HG03520 (cell line): ENCODE measurements around the gene C1orf210.

Experiments used
- ATAC-seq: cut with Tn5 transposase; IDR thresholded peaks from one replicate; pipeline ENCODE4 v1.9.1; 2021; ENCODE audit warnings: mild to moderate bottlenecking, moderate library complexity; ENCODE audit not compliant: unreplicated experiment

The C1orf210 gene

GRCh38 chr1:43296207-43296606, 10.8 kb upstream of the C1orf210 start:
- no peak for ATAC-seq

- ATAC-seq: no peak
Observed at GRCh38 chr1:43294761-43295160, 9.4 kb upstream of the C1orf210 start.

GRCh38 chr1:43293896-43294760, 8.7 kb upstream of the C1orf210 start:
- no peak for ATAC-seq

DNA sequence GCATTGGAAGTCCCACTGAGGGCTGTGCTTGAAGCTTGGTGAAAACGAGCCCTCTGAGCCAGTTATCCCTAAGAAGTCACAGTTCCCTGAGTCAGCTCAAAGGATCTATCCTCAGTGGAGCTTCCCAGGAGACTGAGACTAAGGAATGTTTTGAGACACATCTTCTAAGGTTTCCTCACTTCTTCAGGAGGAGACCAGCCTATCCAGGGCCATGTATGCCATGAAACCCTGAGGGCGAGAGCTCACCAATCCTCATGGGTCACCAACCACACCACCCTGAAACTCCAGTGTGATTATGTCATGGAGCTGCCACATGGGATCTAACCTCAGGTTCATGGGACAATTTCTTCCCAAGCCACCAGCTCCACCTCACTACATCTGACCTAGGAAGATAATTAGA, 7.8 kb upstream of the C1orf210 start:
- no peak for ATAC-seq

GRCh38 chr1:43292679-43293078, 7.3 kb upstream of the C1orf210 start:
- no peak for ATAC-seq

GRCh38 chr1:43292216-43292615, 6.8 kb upstream of the C1orf210 start:
- ATAC-seq: no peak

DNA sequence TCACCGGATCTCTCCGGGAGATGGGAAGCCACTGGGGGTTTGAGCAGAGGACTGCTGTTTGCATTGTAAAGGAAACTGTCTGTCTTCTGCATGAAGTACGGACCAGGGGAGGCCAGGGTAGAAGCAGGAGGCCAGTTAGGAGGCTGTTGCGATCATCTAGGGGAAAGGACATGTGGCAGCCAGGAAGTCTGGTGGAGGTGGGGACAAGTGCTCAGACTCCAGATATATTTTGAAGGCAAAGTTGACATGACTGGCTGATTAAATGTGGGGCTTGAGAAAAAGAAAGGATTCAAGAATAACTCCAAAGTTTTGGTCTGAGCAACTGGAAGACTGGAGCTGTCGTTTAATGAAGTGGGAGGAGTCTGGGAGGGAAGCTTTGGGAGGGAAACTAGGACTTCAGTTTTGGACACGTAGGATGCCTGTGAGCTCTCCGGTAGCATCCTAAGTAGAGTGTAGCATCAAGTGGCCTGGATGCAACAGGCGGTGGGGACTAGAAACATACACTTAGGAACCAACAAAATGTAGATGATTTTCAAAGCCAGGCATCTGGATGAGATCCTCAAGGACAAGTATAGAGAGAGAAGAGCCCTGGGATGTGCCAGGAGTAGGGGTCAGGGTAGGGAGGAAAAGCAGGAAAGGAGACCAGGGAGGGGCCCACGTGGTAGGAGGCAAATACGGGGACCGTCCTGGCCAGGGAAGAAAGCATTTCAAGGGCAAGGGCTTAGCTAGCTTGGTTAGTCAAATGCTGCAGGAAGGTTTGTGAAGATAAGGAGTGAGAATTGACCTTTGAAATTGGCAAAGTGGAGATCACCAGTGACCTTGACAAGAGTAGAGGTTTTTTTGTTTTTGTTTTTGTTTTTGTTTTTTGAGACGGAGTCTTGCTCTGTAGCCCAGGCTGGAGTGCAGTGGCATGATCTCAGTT, 3.7 kb upstream of the C1orf210 start:
- ATAC-seq: no peak

DNA sequence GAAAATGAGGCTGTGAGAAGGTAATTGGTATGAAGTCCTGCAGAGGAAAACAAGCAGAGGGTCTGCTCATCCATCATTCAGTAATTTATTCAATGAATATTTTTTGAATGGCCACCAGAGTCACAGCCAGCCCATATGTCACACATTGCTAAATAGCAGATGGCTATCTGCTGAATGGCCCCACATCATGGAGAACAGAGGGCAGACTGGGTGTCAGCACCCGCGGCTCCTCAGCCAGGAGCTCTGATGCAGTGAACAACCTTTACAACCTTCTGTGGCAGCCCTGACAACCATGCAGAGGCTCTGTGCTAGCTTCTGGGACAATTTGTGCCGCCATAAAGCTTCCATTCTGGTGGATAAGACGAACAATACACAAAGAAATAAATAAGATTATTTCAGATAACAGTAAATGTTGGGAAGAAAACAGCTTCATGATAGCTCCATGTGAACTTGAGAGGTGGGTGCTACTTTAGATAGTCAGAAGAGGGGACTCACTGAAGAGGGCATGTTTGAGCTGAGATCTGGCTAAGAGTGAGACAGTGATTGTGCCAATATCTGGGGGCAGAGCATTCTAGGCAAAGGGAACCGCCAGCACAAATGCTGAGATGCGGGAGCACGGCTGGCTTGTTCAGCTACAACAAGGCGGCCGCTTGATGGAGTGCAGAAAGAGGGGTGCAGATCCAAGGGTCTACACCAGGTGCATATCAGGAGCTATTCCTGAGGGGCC, 2.8 kb upstream of the C1orf210 start:
- ATAC-seq: no peak

DNA sequence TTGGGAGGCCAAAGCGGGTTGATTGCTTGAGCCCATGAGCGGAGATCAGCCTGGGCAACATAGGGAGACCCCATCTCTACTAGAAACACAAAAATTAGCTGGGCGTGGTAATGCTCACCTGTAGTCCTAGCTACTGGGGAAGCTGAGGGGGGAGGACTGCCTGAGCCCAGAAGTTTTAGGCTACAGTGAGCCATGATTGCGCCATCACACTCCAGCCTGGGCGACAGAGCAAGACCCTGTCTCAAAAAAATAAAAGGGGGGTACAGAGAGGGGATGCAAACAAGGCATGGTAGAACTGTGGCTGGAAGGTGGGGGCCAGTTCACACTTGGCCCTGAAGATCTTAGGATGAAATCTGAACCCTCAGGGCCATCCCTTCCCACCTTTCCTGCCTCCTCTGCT, 1.2 kb upstream of the C1orf210 start:
- ATAC-seq: no peak

DNA sequence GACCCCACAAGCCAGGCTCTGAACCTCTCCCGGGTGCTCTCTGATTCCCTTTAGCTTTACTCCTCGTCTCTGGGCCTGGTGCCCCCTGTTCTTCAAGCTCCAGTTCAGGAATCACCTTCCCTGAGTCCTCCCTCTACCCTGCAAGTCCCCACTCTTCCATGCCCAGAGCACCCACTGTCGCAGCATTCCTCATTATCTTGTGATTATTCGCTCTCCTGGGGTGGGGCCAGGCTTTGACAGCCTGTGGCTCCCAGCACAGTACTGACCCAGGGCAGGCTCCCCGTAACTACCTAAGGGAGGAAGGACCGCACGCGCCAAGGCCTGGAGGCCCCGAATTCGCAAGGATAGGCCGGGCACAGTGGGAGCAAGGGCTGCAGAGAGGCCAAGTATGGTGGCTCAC, 734 bp upstream of the C1orf210 start:
- ATAC-seq: no peak

DNA sequence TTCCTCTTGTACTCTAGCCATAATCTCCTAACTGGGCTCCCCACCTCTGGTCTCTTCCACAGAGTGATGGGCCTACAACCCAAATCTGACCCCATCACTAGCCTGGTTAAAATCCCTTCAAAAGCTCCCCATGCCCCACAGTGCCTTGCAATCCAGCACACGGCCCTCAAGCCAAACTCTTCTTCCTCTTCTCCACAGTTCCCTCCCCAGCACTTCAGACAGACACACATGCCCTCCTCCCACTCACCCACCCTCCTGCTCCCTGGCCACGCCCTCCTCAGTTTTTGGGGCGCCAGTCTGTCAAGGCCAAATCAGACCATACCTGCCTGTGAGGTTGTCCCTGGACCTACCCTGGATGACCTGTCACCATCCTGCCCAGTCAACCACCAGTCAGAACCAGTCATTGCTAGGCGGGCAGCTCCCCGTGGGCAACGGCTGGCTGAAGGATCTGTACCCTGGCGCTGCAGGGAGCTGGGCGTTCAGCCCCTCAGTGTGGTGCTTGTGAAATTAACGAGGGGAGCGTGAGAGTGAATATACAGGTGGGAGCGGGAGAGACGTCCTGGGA, 753 bp downstream of the C1orf210 start:
- no peak for ATAC-seq

- no peak for ATAC-seq
Observed at GRCh38 chr1:43284065-43284464, 1.3 kb downstream of the C1orf210 start.

GRCh38 chr1:43282220-43283195, 2.9 kb downstream of the C1orf210 start:
- ATAC-seq: no peak

DNA sequence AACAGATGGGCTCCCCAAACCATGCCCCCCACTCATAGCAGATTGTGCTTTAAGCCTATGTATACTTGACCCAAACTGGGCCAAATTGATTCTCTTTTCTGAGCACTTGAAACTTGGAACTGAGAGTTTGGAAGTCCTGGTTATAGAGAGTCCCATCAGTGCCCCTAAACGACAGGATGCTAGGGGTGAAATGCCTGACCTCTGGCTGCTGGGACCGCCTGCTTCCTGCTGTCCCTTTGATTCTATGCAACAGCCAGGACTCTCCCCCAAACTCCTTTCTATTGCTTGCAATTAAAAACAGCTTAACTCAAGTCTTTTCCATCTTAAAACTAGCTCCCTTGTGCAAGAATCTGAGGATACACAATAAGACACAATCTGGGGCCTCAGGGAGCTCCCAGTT, 4.7 kb downstream of the C1orf210 start:
- no peak for ATAC-seq

GRCh38 chr1:43279666-43280065, 5.7 kb downstream of the C1orf210 start:
- no peak for ATAC-seq

DNA sequence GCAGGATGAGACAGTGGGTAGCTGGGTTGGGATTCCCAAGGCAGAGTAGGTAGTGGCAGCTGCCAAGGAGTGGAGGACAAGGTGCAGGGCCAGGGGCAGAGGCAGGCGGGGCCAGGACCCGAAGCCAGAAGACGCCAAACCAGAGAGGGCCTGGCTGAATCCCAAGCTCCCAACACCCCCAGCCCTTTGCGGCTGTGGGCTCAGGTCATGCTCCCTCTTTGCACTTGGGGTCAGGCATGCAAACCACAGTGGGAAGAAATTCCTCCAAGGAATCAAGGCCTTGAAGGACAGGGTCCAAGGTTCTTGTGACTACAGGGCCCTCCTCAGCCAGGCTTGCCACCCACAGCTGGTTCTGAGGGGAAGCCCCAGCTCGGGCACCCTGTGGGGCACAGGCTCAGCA, 6.2 kb downstream of the C1orf210 start:
- no peak for ATAC-seq

- no peak for ATAC-seq
Observed at GRCh38 chr1:43277116-43277876, 8.1 kb downstream of the C1orf210 start.

GRCh38 chr1:43276673-43277072, 8.7 kb downstream of the C1orf210 start:
- no peak for ATAC-seq
